Fibroblast of the aortic adventitia (primary cell): Measurements from ENCODE around the gene MON2. TPM values are rescaled to one million over a fixed set of nuclear protein-coding genes. Genes with fewer than 3 reads are reported as not detected.

Experiments used
- DNase-seq: peaks from one replicate; pipeline ENCODE4 v3.0.0-alpha.2; 2010; ENCODE audit warnings: low read depth
- H3K4me3 ChIP-seq: 2 replicates; pipeline ENCODE4 v1.5.1; 2011; ENCODE audit warnings: low read depth, mild to moderate bottlenecking, control low read depth, low read length, moderate library complexity
- total RNA-seq: library from RNA; depleted of rRNA; stranded (reverse); fragments of >200 nt; gene quantifications from 2 replicates; pipeline ENCODE4 v1.2.3, GENCODE V29; 2012; ENCODE audit warnings: low replicate concordance
- TF ChIP-seq, protein P1 (sequence below): IDR thresholded peaks from 2 replicates; pipeline ENCODE4 v1.5.1; 2011; ENCODE audit warnings: mild to moderate bottlenecking, low read length, control low read depth, inconsistent platforms; ENCODE audit not compliant: insufficient read depth

MON2 gene
- total RNA-seq, 1 donor, result 66.1 TPM

DNA sequence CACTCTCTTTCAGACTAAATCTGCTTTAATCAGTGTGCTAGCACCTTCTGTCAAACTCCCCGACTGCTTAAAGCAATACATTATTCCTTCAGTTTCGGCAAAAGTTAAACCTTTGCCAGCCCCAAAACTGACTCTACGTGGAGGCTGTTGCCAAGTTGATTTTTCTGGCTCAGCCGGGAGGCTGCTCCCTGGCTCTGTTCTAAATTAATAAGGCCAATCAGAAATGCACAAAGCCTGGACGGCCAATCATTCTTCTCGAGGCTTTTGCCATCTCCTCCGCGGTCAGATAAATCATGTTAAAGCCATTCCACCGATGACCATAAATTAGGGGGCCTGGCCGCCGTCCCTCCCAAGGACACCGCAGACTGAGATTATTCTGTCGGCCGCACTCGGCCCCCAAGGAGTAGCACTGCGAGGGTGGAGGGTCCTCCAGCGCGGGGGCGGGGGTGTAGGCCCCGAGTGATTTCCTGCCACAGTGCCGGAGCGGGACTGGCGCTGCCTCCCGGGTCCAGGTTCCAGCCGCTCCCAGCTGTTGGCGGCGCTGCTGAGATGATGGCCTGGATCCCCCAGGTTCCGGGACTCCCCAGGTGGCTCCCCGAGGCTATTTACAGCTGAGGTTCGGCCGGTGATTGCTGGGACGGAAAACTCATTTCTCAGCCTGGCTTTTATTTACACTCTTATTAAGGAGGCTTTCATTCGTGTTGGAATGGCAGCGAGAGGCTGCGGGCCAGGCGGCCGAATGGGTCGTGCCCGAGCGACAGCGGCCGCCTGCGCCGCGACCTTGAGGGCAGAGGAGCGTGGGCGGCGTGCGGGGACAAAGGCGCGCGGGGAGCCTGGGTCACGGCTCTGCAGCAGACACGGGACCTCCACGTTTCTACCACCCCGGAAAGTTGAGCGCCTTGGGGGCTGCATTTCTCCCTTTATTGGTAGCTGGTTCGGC lies 165.1 kb downstream of the MON2 start:
- peak; percentile 97 for DNase-seq
- TF ChIP-seq, protein P1, sequence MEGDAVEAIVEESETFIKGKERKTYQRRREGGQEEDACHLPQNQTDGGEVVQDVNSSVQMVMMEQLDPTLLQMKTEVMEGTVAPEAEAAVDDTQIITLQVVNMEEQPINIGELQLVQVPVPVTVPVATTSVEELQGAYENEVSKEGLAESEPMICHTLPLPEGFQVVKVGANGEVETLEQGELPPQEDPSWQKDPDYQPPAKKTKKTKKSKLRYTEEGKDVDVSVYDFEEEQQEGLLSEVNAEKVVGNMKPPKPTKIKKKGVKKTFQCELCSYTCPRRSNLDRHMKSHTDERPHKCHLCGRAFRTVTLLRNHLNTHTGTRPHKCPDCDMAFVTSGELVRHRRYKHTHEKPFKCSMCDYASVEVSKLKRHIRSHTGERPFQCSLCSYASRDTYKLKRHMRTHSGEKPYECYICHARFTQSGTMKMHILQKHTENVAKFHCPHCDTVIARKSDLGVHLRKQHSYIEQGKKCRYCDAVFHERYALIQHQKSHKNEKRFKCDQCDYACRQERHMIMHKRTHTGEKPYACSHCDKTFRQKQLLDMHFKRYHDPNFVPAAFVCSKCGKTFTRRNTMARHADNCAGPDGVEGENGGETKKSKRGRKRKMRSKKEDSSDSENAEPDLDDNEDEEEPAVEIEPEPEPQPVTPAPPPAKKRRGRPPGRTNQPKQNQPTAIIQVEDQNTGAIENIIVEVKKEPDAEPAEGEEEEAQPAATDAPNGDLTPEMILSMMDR, result peak; percentile 49
- H3K4me3 ChIP-seq, result peak overlapping the region; percentile 56

DNA sequence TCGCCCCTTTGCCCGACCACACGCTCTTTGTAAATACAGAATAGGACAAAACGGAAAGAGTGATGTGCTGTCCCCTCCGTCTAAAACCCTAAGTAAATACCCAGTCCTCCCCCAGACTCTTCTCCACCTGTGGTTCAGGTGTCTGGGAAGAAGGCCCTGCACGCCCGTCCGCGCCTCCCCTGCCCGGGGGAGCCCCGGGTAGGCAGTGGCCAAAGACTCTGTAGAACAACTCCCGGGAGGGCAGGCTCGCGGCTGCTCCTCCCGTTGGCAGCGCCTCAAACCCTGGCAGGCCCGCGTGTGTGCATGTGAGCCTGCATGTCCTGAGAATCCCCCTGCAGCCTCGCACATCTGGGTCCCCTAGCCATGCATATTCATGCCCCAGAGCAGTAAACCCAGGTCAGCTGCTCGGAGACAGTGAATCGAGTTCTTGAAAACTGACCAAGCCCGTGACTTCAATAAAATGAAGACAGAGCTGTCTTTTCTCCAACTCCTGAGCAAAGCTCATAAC lies 165.8 kb downstream of the MON2 start:
- TF ChIP-seq, protein P1, result no peak
- peak overlapping the region; percentile 56 for H3K4me3 ChIP-seq
- DNase-seq, result peak; percentile 76

DNA sequence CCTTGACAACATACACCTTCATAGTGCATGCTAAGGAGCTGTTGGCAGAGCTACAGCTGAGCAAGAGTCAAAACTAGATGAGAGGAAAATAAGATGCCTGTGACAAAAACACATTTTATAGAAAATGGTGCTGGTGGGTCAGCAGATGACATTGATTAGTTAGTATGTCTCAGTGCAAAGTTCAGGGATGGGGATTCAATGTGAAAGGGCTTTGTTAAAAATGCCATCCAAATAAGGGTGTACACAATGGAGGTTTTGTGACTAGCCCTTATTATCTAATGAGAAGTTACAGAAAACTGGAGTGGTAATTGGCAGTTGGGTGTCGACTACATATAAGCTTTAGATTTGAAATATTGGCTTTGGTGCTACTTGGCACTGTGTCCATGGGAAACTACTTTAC lies 169.0 kb downstream of the MON2 start:
- TF ChIP-seq, protein P1, result no peak
- H3K4me3 ChIP-seq, result no peak overlapping the region
- no peak for DNase-seq

DNA sequence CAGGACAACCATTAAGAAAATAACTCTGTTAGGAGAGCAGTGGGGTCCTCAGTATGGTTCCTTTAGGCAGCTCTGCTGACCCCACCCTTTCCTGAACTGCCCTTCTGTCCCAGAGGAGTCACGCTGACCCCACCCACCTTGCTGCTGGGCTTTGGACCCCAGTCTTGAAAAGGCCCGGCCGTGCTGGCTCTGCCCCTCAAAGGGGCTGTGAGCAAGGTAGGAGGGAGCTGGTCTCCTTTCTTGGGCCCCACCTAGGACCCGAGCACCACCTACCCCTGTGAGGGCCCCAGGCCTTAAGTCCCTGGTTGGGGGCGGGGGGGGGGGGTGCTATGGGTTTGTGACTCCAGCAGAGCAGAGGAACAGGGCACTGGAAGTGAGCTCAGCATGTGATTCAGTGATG lies 171.1 kb downstream of the MON2 start:
- no peak overlapping the region for H3K4me3 ChIP-seq
- DNase-seq, result no peak
- TF ChIP-seq, protein P1, result no peak

DNA sequence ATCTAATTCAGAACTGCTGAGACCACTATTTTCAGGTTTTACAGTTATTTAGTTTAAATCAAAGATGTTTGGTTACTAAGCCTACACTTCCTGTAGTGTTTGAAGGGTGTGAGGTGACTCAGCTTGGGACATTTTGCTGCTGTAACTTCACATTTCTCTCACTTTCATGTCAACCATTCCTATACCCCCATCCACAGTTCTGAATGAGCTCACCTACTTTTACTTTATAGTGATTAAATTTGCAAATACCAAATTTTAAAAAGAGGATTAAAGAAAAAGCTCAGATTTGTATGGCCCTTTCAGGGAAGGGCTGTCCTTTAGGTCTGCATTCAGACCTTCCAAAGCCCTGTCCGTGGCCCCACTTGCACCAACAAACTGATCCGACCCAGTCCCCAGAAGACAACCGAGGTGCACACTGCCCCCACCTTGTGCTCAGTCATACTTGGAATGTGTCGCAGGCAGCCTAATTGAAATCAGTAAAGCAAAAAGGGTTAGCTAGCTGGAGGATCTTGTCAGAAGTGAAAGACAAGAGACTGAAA lies 174.4 kb downstream of the MON2 start:
- TF ChIP-seq, protein P1, result no peak
- no peak for DNase-seq
- H3K4me3 ChIP-seq, result no peak overlapping the region

DNA sequence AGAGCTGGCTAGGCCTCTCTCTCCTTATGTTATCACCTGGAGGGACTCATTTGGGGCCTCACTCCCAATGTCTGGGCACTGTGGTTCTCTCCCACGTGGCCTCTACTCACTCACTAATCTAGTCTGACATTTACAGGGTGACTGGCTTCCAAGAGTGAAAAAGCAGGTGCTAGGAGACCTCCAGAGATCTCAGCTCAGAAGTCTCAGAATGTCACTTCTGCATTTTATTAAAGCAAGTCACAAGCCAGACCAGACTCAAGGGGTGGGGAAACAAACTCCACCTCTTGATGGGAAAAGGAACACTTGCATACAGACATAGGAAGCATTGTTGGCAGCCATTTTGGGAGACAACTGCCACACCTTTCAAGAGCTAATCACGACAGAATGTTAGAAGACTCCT lies 175.9 kb downstream of the MON2 start:
- TF ChIP-seq, protein P1, result no peak
- no peak for DNase-seq
- H3K4me3 ChIP-seq, result no peak overlapping the region
